Astrocyte (in vitro differentiated cells and primary cell): ENCODE measurements around the gene GRAMD1B.

Experiments
- EZH2 ChIP-seq: IDR thresholded peaks from 2 replicates; pipeline ENCODE4 v1.6.1; 2012; ENCODE audit warnings: mild to moderate bottlenecking, low read length, inconsistent platforms; ENCODE audit not compliant: insufficient read depth
- TF ChIP-seq, protein P1 (sequence below): IDR thresholded peaks from 2 replicates; pipeline ENCODE4 v1.5.1; 2011; ENCODE audit warnings: low read depth, mild to moderate bottlenecking, inconsistent platforms, low read length, moderate library complexity; ENCODE audit not compliant: insufficient read depth

DNA sequence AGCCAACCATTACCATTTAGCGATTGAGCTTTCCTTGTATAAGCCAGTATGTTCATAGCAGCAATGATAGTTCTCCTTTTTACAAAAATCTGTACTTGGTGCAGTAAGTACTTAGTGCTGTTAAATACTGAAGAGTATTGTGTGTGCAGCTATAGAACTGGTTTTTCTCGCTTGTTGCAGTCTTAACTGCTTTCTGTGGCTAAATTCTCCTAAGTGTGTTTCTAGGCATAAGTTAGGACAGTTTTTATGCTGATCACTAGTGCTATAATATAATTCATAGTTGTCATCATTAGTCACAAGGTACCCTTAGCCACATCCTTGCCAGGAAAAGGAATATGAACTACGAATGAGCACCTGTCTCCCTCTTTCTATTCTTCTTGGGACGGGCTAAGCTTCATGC, 107.7 kb downstream of the GRAMD1B start:
- TF ChIP-seq, protein P1, sequence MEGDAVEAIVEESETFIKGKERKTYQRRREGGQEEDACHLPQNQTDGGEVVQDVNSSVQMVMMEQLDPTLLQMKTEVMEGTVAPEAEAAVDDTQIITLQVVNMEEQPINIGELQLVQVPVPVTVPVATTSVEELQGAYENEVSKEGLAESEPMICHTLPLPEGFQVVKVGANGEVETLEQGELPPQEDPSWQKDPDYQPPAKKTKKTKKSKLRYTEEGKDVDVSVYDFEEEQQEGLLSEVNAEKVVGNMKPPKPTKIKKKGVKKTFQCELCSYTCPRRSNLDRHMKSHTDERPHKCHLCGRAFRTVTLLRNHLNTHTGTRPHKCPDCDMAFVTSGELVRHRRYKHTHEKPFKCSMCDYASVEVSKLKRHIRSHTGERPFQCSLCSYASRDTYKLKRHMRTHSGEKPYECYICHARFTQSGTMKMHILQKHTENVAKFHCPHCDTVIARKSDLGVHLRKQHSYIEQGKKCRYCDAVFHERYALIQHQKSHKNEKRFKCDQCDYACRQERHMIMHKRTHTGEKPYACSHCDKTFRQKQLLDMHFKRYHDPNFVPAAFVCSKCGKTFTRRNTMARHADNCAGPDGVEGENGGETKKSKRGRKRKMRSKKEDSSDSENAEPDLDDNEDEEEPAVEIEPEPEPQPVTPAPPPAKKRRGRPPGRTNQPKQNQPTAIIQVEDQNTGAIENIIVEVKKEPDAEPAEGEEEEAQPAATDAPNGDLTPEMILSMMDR = no peak
- no peak for TF ChIP-seq EZH2
